Nephron (organoid): ENCODE measurements around the gene PBX1.

Experiments used
- H3K27ac Mint-ChIP-seq, 3 experiments: 2 replicates each; pipeline ENCODE4 v1.8.0; 2020; ENCODE audit warnings: mixed read lengths in 3 of 3, mild to moderate bottlenecking in 2 of 3, moderate library complexity in 1 of 3
- H3K27me3 Mint-ChIP-seq: 2 replicates; pipeline ENCODE4 v1.8.0; 2021; ENCODE audit warnings: low read depth, mild to moderate bottlenecking, moderate library complexity, mixed read lengths
- H3K36me3 Mint-ChIP-seq: 2 replicates; pipeline ENCODE4 v1.8.0; 2020; ENCODE audit warnings: low read depth, mixed read lengths
- H3K4me1 Mint-ChIP-seq: 2 replicates; pipeline ENCODE4 v1.8.0; 2020; ENCODE audit warnings: mixed read lengths
- H3K4me3 Mint-ChIP-seq, 3 experiments: 2 replicates each; pipeline ENCODE4 v1.8.0; 2020; ENCODE audit warnings: mild to moderate bottlenecking in 3 of 3, mixed read lengths in 3 of 3, moderate library complexity in 2 of 3
- H3K9me3 Mint-ChIP-seq: 2 replicates; pipeline ENCODE4 v1.8.0; 2020; ENCODE audit warnings: mixed read lengths
- TF ChIP-seq, protein P1 (sequence below), 3 experiments: fragments of 200-600 bp; sonication (generic); IDR thresholded peaks; one replicate each; pipeline ENCODE4 v1.5.0; 2021; ENCODE audit warnings: antibody characterized with exemption in 3 of 3; ENCODE audit not compliant: unreplicated experiment in 3 of 3

Gene PBX1

DNA sequence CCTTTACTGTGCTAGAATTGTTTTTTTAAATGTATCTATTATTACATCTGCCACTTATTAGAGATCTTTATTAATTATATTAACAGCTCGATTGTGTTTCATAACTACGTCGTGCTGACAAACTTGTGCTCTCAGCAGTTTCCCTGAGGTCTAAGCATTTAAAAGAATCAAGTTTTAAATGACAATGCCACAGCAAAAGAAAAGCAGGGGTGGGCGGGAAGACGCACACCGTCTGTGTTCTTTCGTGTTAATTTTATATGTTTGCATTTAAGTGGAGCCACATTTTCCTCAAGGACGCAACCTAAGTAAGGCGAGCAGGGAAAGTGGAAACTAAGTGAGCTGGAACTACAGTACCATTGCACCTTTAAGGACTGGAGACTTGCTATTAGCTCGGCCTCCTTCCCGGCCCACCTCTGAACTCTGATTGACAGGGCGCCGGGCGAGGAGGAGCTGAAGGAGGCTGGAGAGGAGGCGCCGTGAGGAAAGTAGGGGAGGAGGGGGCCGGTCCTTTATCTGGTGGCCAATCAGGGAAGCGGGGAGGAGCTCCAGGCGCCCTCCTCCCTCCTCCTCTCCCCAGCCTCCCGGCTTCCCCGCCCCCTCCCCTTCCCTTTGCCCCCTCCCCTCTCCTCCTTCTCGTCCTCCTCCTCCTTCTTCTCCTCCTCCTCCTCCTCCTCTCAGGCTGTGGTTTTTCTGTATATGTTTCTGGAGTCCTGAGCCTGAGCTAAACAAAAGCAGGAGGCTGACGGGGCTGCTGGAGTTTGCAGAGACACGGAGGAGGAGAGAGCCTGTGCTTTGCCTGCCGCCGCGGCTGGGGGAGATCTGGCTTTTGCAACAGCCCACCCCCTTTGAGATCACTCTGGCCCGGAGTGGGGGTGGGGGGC is at the start of gene PBX1:
Gene PBX1, plus strand, starts transcription at position 724 of the 881 bp plus-strand sequence.
- Mint-ChIP-seq H3K4me3 (peak within 1 kb of the TSS; percentile 96 to 98 (median 98)), H3K9me3 (no peaks in the 10 kb centered on the region), H3K4me1 (peaks cover 14% of the 10 kb centered on the region), H3K27ac (peak within 1 kb of the TSS; percentile 95 to 99 (median 98)), H3K27me3 (no peaks in the 10 kb centered on the region), H3K36me3 (peaks cover 14% of the 10 kb centered on the region)
- TF ChIP-seq, protein P1, sequence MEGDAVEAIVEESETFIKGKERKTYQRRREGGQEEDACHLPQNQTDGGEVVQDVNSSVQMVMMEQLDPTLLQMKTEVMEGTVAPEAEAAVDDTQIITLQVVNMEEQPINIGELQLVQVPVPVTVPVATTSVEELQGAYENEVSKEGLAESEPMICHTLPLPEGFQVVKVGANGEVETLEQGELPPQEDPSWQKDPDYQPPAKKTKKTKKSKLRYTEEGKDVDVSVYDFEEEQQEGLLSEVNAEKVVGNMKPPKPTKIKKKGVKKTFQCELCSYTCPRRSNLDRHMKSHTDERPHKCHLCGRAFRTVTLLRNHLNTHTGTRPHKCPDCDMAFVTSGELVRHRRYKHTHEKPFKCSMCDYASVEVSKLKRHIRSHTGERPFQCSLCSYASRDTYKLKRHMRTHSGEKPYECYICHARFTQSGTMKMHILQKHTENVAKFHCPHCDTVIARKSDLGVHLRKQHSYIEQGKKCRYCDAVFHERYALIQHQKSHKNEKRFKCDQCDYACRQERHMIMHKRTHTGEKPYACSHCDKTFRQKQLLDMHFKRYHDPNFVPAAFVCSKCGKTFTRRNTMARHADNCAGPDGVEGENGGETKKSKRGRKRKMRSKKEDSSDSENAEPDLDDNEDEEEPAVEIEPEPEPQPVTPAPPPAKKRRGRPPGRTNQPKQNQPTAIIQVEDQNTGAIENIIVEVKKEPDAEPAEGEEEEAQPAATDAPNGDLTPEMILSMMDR (IDR thresholded peaks at IDR 0.05; ENCODE audit: unreplicated experiment in 3 of 3): no peak

DNA sequence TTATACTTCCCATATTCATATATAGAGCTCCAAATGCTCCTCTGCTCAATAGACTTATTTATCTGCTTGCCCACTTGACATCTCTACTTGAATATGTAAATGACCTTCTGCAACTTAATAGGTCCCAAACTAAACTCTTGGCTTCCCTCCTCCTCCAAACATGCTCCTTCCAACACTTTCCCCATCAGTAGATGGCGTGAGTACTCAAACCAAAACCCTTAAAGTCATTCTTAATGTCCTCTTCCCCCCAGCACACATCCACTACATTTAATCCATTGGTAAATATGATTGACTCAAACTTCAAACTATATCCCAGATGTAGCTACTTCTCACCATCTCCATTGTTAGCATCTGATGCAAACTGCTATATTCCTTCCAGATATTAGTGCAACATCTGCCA is 48.5 kb upstream of the PBX1 start:
- TF ChIP-seq, protein P1 (IDR thresholded peaks at IDR 0.05; ENCODE audit: unreplicated experiment in 3 of 3): no peak
- Mint-ChIP-seq H3K9me3 (peaks cover 5% of the 10 kb centered on the region), H3K27me3 (no peaks in the 10 kb centered on the region), H3K4me3 (no peak overlapping the region), H3K4me1 (peaks cover 13% of the 10 kb centered on the region), H3K36me3 (no peaks in the 10 kb centered on the region), H3K27ac (no peak overlapping the region)

DNA sequence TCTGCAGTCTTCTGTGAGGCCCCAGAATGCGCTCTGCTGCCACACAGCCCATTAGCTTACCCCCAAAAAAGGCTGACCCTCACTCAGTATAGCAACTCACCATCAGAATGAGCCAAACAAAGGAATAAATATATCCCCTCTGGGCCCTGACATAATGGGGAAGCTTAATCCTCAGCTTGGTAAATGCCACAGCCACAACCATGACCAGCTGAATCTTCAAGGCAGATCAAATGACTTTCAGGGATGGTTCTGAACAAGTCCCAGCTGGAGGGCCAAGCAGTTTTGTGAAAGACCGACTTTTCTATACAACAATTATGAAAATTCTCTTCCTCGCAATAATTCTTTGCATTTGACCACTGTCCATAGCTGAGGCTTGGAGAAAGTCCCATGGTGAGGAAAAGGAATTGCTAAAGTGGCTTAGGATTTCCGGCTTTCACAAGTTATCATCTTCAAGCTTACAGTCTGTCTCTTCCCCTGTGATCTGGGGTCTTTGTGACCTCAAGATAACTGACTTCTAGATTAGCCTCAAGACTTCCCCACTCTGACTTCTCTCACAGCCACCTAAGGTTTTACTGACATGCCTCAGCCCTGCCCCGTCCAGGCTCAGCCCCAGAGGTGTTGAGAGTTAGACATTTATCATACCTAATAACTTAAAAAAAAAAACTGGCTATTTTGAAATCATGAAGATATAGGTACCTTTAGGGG is 47.8 kb upstream of the PBX1 start:
- no peak overlapping the region for H3K27ac Mint-ChIP-seq
- TF ChIP-seq, protein P1 (IDR thresholded peaks at IDR 0.05; ENCODE audit: unreplicated experiment in 3 of 3): no peak
- H3K9me3 Mint-ChIP-seq: no peaks in the 10 kb centered on the region
- no peaks in the 10 kb centered on the region for H3K27me3 Mint-ChIP-seq
- no peaks in the 10 kb centered on the region for H3K36me3 Mint-ChIP-seq
- H3K4me1 Mint-ChIP-seq: peaks cover 20% of the 10 kb centered on the region
- no peak overlapping the region for H3K4me3 Mint-ChIP-seq

DNA sequence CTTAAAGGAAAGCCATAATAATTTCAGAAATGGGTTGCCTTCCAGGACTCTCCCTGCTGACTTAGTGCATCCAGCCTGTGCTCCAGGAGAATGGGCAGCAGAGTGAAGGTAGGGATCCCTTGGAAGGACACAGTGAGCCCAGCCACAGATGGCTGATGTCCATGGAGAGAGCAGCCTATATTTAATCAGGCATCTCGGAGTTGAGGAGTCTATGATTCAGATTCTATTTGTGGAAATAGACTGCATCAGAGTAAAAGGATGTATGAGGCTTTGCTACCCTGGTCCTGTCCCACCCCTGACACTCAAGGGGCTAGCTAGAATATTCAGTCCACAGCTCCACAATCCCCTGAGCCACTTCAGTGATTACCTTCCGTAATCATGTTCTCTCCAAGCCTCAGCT is 43.8 kb upstream of the PBX1 start:
- peak overlapping the region; percentile 24 to 34 (median 32) for H3K27ac Mint-ChIP-seq
- no peaks in the 10 kb centered on the region for H3K9me3 Mint-ChIP-seq
- H3K27me3 Mint-ChIP-seq: no peaks in the 10 kb centered on the region
- TF ChIP-seq, protein P1 (IDR thresholded peaks at IDR 0.05; ENCODE audit: unreplicated experiment in 3 of 3): no peak
- H3K4me1 Mint-ChIP-seq: peaks cover 39% of the 10 kb centered on the region
- H3K36me3 Mint-ChIP-seq: no peaks in the 10 kb centered on the region
- no peak overlapping the region for H3K4me3 Mint-ChIP-seq

DNA sequence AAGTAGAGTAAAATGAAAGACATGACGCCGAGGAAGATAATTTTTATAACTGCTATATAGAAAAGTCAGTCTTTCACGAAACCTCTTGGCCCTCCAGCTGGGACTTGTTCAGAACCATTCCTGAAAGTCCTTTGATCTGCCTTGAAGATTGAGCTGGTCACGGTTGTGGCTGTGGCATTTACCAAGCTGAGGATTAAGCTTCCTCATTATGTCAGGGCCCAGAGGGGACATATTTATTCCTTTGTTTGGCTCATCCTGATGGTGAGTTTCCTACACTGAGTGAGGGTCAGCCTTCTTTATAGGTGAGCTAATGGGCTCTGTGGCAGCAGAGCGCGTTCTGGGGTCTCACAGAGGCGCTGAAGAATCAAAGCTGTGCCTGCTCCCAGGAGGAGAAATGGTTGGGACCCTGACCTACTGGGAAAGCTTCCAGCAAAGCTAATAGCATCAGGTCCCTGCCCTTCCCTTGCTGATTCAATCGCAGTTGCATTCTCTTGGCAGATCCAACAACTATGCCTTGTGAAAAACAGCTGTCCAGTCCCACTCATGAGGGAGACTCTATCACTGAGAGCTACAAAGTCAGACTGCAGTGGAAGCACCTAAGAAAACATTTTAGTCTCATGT is 43.2 kb upstream of the PBX1 start:
- TF ChIP-seq, protein P1 (IDR thresholded peaks at IDR 0.05; ENCODE audit: unreplicated experiment in 3 of 3): no peak
- H3K4me3 Mint-ChIP-seq: no peak overlapping the region
- H3K36me3 Mint-ChIP-seq: no peaks in the 10 kb centered on the region
- H3K27me3 Mint-ChIP-seq: no peaks in the 10 kb centered on the region
- H3K4me1 Mint-ChIP-seq: peaks cover 36% of the 10 kb centered on the region
- peak overlapping the region; percentile 24 to 49 (median 48) for H3K27ac Mint-ChIP-seq
- H3K9me3 Mint-ChIP-seq: no peaks in the 10 kb centered on the region
